DND-41 (cell line): ENCODE measurements around the gene RAD51B.
"Not testable (repeated sequence)": the region's sequence is repeated elsewhere in the genome, so short reads cannot be mapped to it uniquely, and the experiment has no call there.

Source experiments
- ATAC-seq: fragments of 200-7000 bp; cut with Tn5 transposase; 3 replicates; pipeline ENCODE4 v1.9.1; 2021; ENCODE audit warnings: low read depth; ENCODE audit not compliant: insufficient read depth
- DNase-seq: peaks from one replicate; pipeline ENCODE4 v3.0.0-alpha.2; 2020
- H2AFZ ChIP-seq: 2 replicates; pipeline ENCODE4 v1.6.0; 2012; ENCODE audit warnings: low read depth, low read length
- H3K27ac ChIP-seq: 2 replicates; pipeline ENCODE4 v1.5.1; 2012; ENCODE audit warnings: low read length, inconsistent platforms
- H3K27me3 ChIP-seq: fragments of 200-600 bp; sonication (generic); 2 replicates; pipeline ENCODE4 v1.6.0; 2012; ENCODE audit warnings: low read length, mild to moderate bottlenecking, inconsistent platforms; ENCODE audit not compliant: insufficient read depth, poor library complexity
- H3K36me3 ChIP-seq: 2 replicates; pipeline ENCODE4 v1.5.1; 2012; ENCODE audit warnings: low read length, inconsistent platforms; ENCODE audit not compliant: insufficient read depth
- H3K4me1 ChIP-seq: 2 replicates; pipeline ENCODE4 v1.5.1; 2012; ENCODE audit warnings: mild to moderate bottlenecking, low read length; ENCODE audit not compliant: insufficient read depth
- H3K4me2 ChIP-seq: 2 replicates; pipeline ENCODE4 v1.6.0; 2012; ENCODE audit warnings: mild to moderate bottlenecking, moderate library complexity, low read length, inconsistent platforms; ENCODE audit not compliant: insufficient read depth
- H3K4me3 ChIP-seq, 2 experiments: fragments of 200-600 bp in 1 of 2; shearing (Covaris generic) in 1 of 2; 2 replicates each; pipeline ENCODE4 v1.5.1; 2012 to 2016; ENCODE audit warnings: inconsistent platforms in 2 of 2, low read length in 2 of 2, mild to moderate bottlenecking in 2 of 2, low read depth in 1 of 2, moderate library complexity in 1 of 2
- H3K79me2 ChIP-seq: 2 replicates; pipeline ENCODE4 v1.6.0; 2012; ENCODE audit warnings: low read length, inconsistent platforms; ENCODE audit not compliant: insufficient read depth
- H3K9ac ChIP-seq: 2 replicates; pipeline ENCODE4 v1.6.0; 2012; ENCODE audit warnings: low read depth, mild to moderate bottlenecking, inconsistent platforms, low read length, moderate library complexity
- H3K9me3 ChIP-seq: 2 replicates; pipeline ENCODE4 v1.5.1; 2012; ENCODE audit warnings: low read length, moderate library complexity, mild to moderate bottlenecking, inconsistent platforms; ENCODE audit not compliant: insufficient read depth, severe bottlenecking
- H4K20me1 ChIP-seq: 2 replicates; pipeline ENCODE4 v1.6.0; 2012; ENCODE audit warnings: low read length; ENCODE audit not compliant: insufficient read depth
- CTCF ChIP-seq: IDR thresholded peaks from 2 replicates; pipeline ENCODE4 v1.5.1; 2012; ENCODE audit warnings: borderline replicate concordance, low read length, moderate library complexity, mild to moderate bottlenecking; ENCODE audit not compliant: poor library complexity, severe bottlenecking; ENCODE audit errors: extremely low read depth
- EZH2 ChIP-seq: IDR thresholded peaks from 3 replicates; pipeline ENCODE4 v1.6.1; 2012; ENCODE audit warnings: borderline replicate concordance, low read depth, mild to moderate bottlenecking, moderate library complexity, low read length, inconsistent platforms; ENCODE audit not compliant: severe bottlenecking

Gene RAD51B

DNA sequence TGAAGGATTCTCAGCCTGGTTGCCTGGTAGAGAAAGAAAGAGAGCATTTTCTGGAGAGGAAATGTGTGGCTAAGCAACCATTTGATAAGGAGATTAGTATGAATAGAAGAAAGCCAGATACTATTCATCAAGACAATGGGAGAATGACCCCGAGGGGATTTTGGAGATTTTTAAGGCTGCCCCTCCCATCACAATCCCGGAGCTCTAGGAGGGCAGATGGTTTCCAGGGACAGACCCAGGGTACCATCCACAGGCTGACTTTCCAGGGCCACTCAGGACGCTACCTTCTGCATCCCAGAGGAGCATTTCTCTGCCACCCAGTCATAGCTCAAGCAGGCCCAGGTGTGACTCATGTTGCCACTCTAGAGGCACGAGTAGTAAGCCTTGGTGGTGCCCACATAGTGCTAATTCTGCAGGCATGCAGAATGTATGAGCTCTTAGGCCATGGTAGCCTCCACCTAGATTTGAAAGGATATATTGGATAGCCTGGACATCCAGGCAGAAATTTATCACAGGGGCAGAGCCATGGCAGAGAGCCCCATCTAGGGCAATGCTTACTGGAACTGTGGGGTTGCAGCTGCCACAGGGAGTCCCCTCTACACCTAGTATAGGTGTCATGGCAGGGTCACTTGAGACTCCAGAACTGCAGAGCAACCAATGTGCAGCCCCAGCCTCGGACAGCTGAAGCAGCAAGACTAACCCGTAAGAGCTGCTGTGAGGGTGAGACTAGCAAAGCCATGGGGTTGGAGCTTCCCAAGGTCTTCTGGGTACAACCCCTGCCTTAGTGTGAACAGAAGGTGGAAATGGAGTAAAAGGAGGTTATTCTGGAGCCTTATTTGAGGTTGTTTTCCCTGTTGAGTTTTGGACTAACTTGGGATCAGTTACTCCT, 607.3 kb downstream of the RAD51B start:
- no peaks in the 10 kb centered on the region for H3K36me3 ChIP-seq
- H3K27ac ChIP-seq, result no peak overlapping the region
- DNase-seq (no peak), ATAC-seq (no peak)
- no peak overlapping the region for H3K4me3 ChIP-seq
- no peak overlapping the region for H2AFZ ChIP-seq
- no peak overlapping the region for H3K9ac ChIP-seq
- H3K4me1 ChIP-seq, result no peaks in the 10 kb centered on the region
- no peak for TF ChIP-seq EZH2
- no peak overlapping the region for H3K4me2 ChIP-seq
- H4K20me1 ChIP-seq, result no peaks in the 10 kb centered on the region
- H3K79me2 ChIP-seq, result no peaks in the 10 kb centered on the region
- H3K27me3 ChIP-seq, result no peaks in the 10 kb centered on the region
- H3K9me3 ChIP-seq, result no peaks in the 10 kb centered on the region

GRCh38 chr14:68427550-68427890, 607.9 kb downstream of the RAD51B start:
- H3K4me3 ChIP-seq, result no peak overlapping the region
- H3K79me2 ChIP-seq, result no peaks in the 10 kb centered on the region
- ATAC-seq (no peak), DNase-seq (no peak)
- H3K4me2 ChIP-seq, result no peak overlapping the region
- no peak overlapping the region for H3K9ac ChIP-seq
- H3K9me3 ChIP-seq, result no peaks in the 10 kb centered on the region
- H3K27ac ChIP-seq, result no peak overlapping the region
- H3K27me3 ChIP-seq, result no peaks in the 10 kb centered on the region
- no peaks in the 10 kb centered on the region for H3K36me3 ChIP-seq
- H3K4me1 ChIP-seq, result no peaks in the 10 kb centered on the region
- H4K20me1 ChIP-seq, result no peaks in the 10 kb centered on the region
- TF ChIP-seq CTCF, result no peak
- TF ChIP-seq EZH2, result no peak
- no peak overlapping the region for H2AFZ ChIP-seq

GRCh38 chr14:68428900-68429299, 609.3 kb downstream of the RAD51B start:
- not testable (repeated sequence) for H4K20me1 ChIP-seq, H2AFZ ChIP-seq, DNase-seq, H3K4me2 ChIP-seq, H3K79me2 ChIP-seq, H3K27me3 ChIP-seq, H3K36me3 ChIP-seq, ATAC-seq, H3K9ac ChIP-seq, H3K9me3 ChIP-seq, H3K4me1 ChIP-seq, H3K4me3 ChIP-seq, H3K27ac ChIP-seq

- ATAC-seq, H3K9me3 ChIP-seq, H3K79me2 ChIP-seq: not testable (repeated sequence)
Observed at GRCh38 chr14:68434173-68434572, 614.6 kb downstream of the RAD51B start.

GRCh38 chr14:68435631-68436030, 616.1 kb downstream of the RAD51B start:
- not testable (repeated sequence) for DNase-seq, H3K4me1 ChIP-seq, H3K27me3 ChIP-seq, H3K4me2 ChIP-seq, H3K79me2 ChIP-seq, ATAC-seq, H3K27ac ChIP-seq, H4K20me1 ChIP-seq, H3K9me3 ChIP-seq, H3K4me3 ChIP-seq, H3K36me3 ChIP-seq, H2AFZ ChIP-seq, H3K9ac ChIP-seq

More at GRCh38 chr14:68434173-68434572, 614.6 kb downstream of the RAD51B start:
- DNase-seq, H3K4me2 ChIP-seq, H4K20me1 ChIP-seq, H2AFZ ChIP-seq, H3K36me3 ChIP-seq, H3K27ac ChIP-seq, H3K4me1 ChIP-seq, H3K27me3 ChIP-seq, H3K4me3 ChIP-seq, H3K9ac ChIP-seq: not testable (repeated sequence)
